Stimulated activated CD4-positive, alpha-beta T cell treated with anti-CD3 and anti-CD28 coated beads, Interleukin-1b, Interleukin-23, amount 100 ng/mL, for 1 hour (primary cell): Measurements from ENCODE around the gene ATP2A3.
"Not testable (repeated sequence)": the region's sequence is repeated elsewhere in the genome, so short reads cannot be mapped to it uniquely, and the experiment has no call there.

Experiments used
- DNase-seq, 2 donors: peaks; one replicate each; pipeline ENCODE4 v3.0.0-alpha.2; 2020; ENCODE audit warnings: low read depth in 2 of 2

ATP2A3 gene

GRCh38 chr17:3991699-3992098 is 27.5 kb upstream of the ATP2A3 start:
- DNase-seq: not testable (repeated sequence)

GRCh38 chr17:3990386-3991127 is 26.3 kb upstream of the ATP2A3 start:
- no peak for DNase-seq

GRCh38 chr17:3989041-3989886 is 25.0 kb upstream of the ATP2A3 start:
- DNase-seq: no peak

GRCh38 chr17:3988297-3989040 is 24.2 kb upstream of the ATP2A3 start:
- no peak for DNase-seq

GRCh38 chr17:3986939-3987335 is 22.7 kb upstream of the ATP2A3 start:
- DNase-seq: no peak

GRCh38 chr17:3986270-3986938 is 22.2 kb upstream of the ATP2A3 start:
- DNase-seq: no peak

GRCh38 chr17:3985846-3986245 is 21.6 kb upstream of the ATP2A3 start:
- no peak for DNase-seq

- DNase-seq: no peak
Observed at GRCh38 chr17:3983606-3984484, 19.6 kb upstream of the ATP2A3 start.

GRCh38 chr17:3982541-3983017 is 18.3 kb upstream of the ATP2A3 start:
- DNase-seq: no peak

GRCh38 chr17:3982113-3982512 is 17.9 kb upstream of the ATP2A3 start:
- no peak for DNase-seq

- no peak for DNase-seq
Observed at GRCh38 chr17:3981455-3981854, 17.2 kb upstream of the ATP2A3 start.

GRCh38 chr17:3980381-3981014 is 16.3 kb upstream of the ATP2A3 start:
- no peak for DNase-seq

- DNase-seq: no peak
Observed at GRCh38 chr17:3979290-3979611, 15.0 kb upstream of the ATP2A3 start.

- no peak for DNase-seq
Observed at GRCh38 chr17:3978421-3979289, 14.4 kb upstream of the ATP2A3 start.

GRCh38 chr17:3977387-3977786 is 13.2 kb upstream of the ATP2A3 start:
- DNase-seq: no peak

GRCh38 chr17:3976675-3977171 is 12.5 kb upstream of the ATP2A3 start:
- DNase-seq: no peak

- DNase-seq: no peak
Observed at GRCh38 chr17:3974980-3975379, 10.7 kb upstream of the ATP2A3 start.

GRCh38 chr17:3974138-3974687 is 10.0 kb upstream of the ATP2A3 start:
- no peak for DNase-seq
